H9 (cell line): Measurements from ENCODE around the gene MAP2K7. TPM values are rescaled to one million over a fixed set of nuclear protein-coding genes. Genes with fewer than 3 reads are reported as not detected.

Experiments used
- DNase-seq: peaks from one replicate; pipeline ENCODE4 v3.0.0-alpha.2; 2017
- H2AFZ ChIP-seq: one replicate; pipeline ENCODE4 v1.6.1; 2013; ENCODE audit warnings: mild to moderate bottlenecking, low read length, control low read depth, moderate library complexity
- H2AK5ac ChIP-seq: 2 replicates; pipeline ENCODE4 v1.6.1; 2013; ENCODE audit warnings: low read length, control low read depth, mixed read lengths; ENCODE audit not compliant: insufficient read length
- H2BK120ac ChIP-seq: one replicate; pipeline ENCODE4 v1.6.1; 2013; ENCODE audit warnings: low read depth, mild to moderate bottlenecking, low read length, control low read depth, inconsistent platforms; ENCODE audit not compliant: poor library complexity, severe bottlenecking
- H2BK12ac ChIP-seq: 2 replicates; pipeline ENCODE4 v1.6.1; 2013; ENCODE audit warnings: low read length, control low read depth, mixed read lengths, low read depth; ENCODE audit not compliant: insufficient read length
- H2BK15ac ChIP-seq: 2 replicates; pipeline ENCODE4 v1.6.1; 2013; ENCODE audit warnings: low read depth, low read length, control low read depth
- H2BK20ac ChIP-seq: one replicate; pipeline ENCODE4 v1.6.1; 2013; ENCODE audit warnings: low read depth, mild to moderate bottlenecking, low read length, control low read depth, inconsistent platforms; ENCODE audit not compliant: poor library complexity, severe bottlenecking
- H2BK5ac ChIP-seq: 2 replicates; pipeline ENCODE4 v1.6.1; 2013; ENCODE audit warnings: low read length, control low read depth, mixed read lengths; ENCODE audit not compliant: insufficient read length
- H3K14ac ChIP-seq: 2 replicates; pipeline ENCODE4 v1.6.1; 2013; ENCODE audit warnings: low read length, control low read depth; ENCODE audit not compliant: insufficient read depth
- H3K18ac ChIP-seq: 2 replicates; pipeline ENCODE4 v1.6.1; 2013; ENCODE audit warnings: low read depth, mild to moderate bottlenecking, mixed read lengths, low read length, control low read depth; ENCODE audit not compliant: insufficient read length
- H3K23ac ChIP-seq: 2 replicates; pipeline ENCODE4 v1.6.1; 2013; ENCODE audit warnings: low read length, control low read depth, mixed read lengths, low read depth; ENCODE audit not compliant: insufficient read length
- H3K23me2 ChIP-seq: 2 replicates; pipeline ENCODE4 v1.6.1; 2013; ENCODE audit warnings: low read depth, mild to moderate bottlenecking, mixed read lengths, low read length, control low read depth; ENCODE audit not compliant: insufficient read length, poor library complexity, severe bottlenecking
- H3K27ac ChIP-seq: 2 replicates; pipeline ENCODE4 v1.5.1; 2013; ENCODE audit warnings: low read length, control low read depth, mixed read lengths, low read depth; ENCODE audit not compliant: insufficient read length
- H3K27me3 ChIP-seq: 2 replicates; pipeline ENCODE4 v1.6.1; 2013; ENCODE audit warnings: low read length, control low read depth, inconsistent platforms; ENCODE audit not compliant: insufficient read depth
- H3K4ac ChIP-seq: 2 replicates; pipeline ENCODE4 v1.6.1; 2013; ENCODE audit warnings: low read depth, mild to moderate bottlenecking, control low read depth, inconsistent platforms, low read length, moderate library complexity
- H3K4me1 ChIP-seq: 2 replicates; pipeline ENCODE4 v1.6.1; 2013; ENCODE audit warnings: low read length, control low read depth, inconsistent platforms; ENCODE audit not compliant: insufficient read depth
- H3K4me2 ChIP-seq: 2 replicates; pipeline ENCODE4 v1.6.1; 2013; ENCODE audit warnings: low read length, control low read depth, mixed read lengths; ENCODE audit not compliant: insufficient read length, insufficient read depth
- H3K56ac ChIP-seq: 2 replicates; pipeline ENCODE4 v1.6.1; 2013; ENCODE audit warnings: low read depth, mild to moderate bottlenecking, mixed read lengths, low read length, control low read depth; ENCODE audit not compliant: insufficient read length
- H3K79me1 ChIP-seq: 2 replicates; pipeline ENCODE4 v1.6.1; 2013; ENCODE audit warnings: low read depth, mild to moderate bottlenecking, moderate library complexity, low read length, control low read depth, inconsistent platforms; ENCODE audit not compliant: insufficient read depth, poor library complexity, severe bottlenecking
- H3K79me2 ChIP-seq: 2 replicates; pipeline ENCODE4 v1.6.1; 2013; ENCODE audit warnings: low read length, control low read depth, inconsistent platforms; ENCODE audit not compliant: insufficient read depth
- H3K9ac ChIP-seq: 2 replicates; pipeline ENCODE4 v1.6.1; 2013; ENCODE audit warnings: low read length, control low read depth, mixed read lengths; ENCODE audit not compliant: insufficient read length; ENCODE audit errors: extremely low read depth
- H3K9me3 ChIP-seq: one replicate; pipeline ENCODE4 v1.6.1; 2013; ENCODE audit warnings: low read depth, low read length, inconsistent platforms; ENCODE audit not compliant: control insufficient read depth
- H3T11ph ChIP-seq: one replicate; pipeline ENCODE4 v1.6.1; 2013; ENCODE audit warnings: mild to moderate bottlenecking, low read length, control low read depth, inconsistent platforms
- H4K20me1 ChIP-seq: one replicate; pipeline ENCODE4 v1.6.1; 2013; ENCODE audit not compliant: control insufficient read depth, insufficient read length, insufficient read depth
- H4K5ac ChIP-seq: 2 replicates; pipeline ENCODE4 v1.6.1; 2013; ENCODE audit warnings: low read depth, mild to moderate bottlenecking, mixed read lengths, low read length, control low read depth; ENCODE audit not compliant: insufficient read length
- H4K8ac ChIP-seq: replicated peaks from 2 replicates; pipeline ENCODE4 v1.6.1; 2013; ENCODE audit warnings: low read length, control low read depth, mixed read lengths, low read depth; ENCODE audit not compliant: insufficient read length
- H4K91ac ChIP-seq: 2 replicates; pipeline ENCODE4 v1.6.1; 2013; ENCODE audit warnings: low read depth, mild to moderate bottlenecking, moderate library complexity, mixed read lengths, low read length, control low read depth; ENCODE audit not compliant: insufficient read length
- H3K27ac Mint-ChIP-seq, 3 experiments: 2 replicates in 2 of 3; 3 replicates in 1 of 3; pipeline ENCODE4 v1.8.0; 2020 to 2021; ENCODE audit warnings: mixed read lengths in 3 of 3, mild to moderate bottlenecking in 1 of 3, moderate library complexity in 1 of 3
- H3K27me3 Mint-ChIP-seq: 2 replicates; pipeline ENCODE4 v1.8.0; 2021; ENCODE audit warnings: low read depth, mild to moderate bottlenecking, moderate library complexity, mixed read lengths
- H3K36me3 Mint-ChIP-seq, 3 experiments: 2 replicates in 2 of 3; 3 replicates in 1 of 3; pipeline ENCODE4 v1.8.0; 2020 to 2021; ENCODE audit warnings: low read depth in 3 of 3, mixed read lengths in 3 of 3; ENCODE audit not compliant: insufficient read depth in 1 of 3
- H3K4me1 Mint-ChIP-seq, 2 experiments: 2 replicates each; pipeline ENCODE4 v1.8.0; 2020; ENCODE audit warnings: mixed read lengths in 2 of 2
- H3K4me3 Mint-ChIP-seq, 2 experiments: 2 replicates in 1 of 2; 3 replicates in 1 of 2; pipeline ENCODE4 v1.8.0; 2020 to 2021; ENCODE audit warnings: mild to moderate bottlenecking in 2 of 2, mixed read lengths in 2 of 2, moderate library complexity in 1 of 2
- H3K9me3 Mint-ChIP-seq, 2 experiments: 2 replicates in 1 of 2; 3 replicates in 1 of 2; pipeline ENCODE4 v1.8.0; 2020; ENCODE audit warnings: mild to moderate bottlenecking in 2 of 2, mixed read lengths in 2 of 2, moderate library complexity in 1 of 2
- WGBS: extraction: QIAGEN DNeasy Blood & Tissue Kit; methylation state at CpG from one replicate; pipeline ENCODE4 v1.1.7; 2013; ENCODE audit warnings: missing lambda C conversion rate, low lambda C conversion rate, mixed read lengths; ENCODE audit not compliant: insufficient read length; ENCODE audit errors: extremely low coverage; 5-methylcytosine and 5-hydroxymethylcytosine counted together
- total RNA-seq: library from RNA; stranded (reverse); gene quantifications from 2 replicates; pipeline ENCODE4 v1.2.1, GENCODE V29; 2021
- TF ChIP-seq, protein P1 (sequence below): fragments of 200-600 bp; sonication (generic); conservative IDR thresholded peaks from 3 replicates; pipeline ENCODE4 v1.8.0; 2021; ENCODE audit warnings: antibody characterized with exemption, mild to moderate bottlenecking

The MAP2K7 gene
- total RNA-seq, 1 experiment from 2014 or later: 48.1 TPM

DNA sequence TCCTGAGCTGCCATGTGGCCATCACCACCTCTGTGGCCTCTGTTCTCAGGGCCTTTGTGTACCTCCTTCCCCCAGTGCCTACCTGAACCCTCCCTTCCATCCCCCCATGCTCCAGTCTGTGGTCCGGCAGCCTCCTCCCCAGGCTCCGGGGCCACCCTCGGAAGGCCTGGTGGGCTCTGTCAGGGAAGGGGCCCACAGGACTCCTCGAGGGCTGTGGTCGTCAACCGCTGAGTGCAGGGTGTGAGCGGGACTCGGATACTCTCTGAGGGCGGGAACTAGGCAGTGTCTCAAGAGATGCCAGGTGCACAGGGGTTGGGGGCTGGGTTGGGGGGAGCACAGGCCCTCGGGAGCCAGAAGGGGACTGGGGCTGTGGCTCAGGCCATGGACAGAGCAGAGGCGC lies 3.9 kb downstream of the MAP2K7 start:
- H3K4me3 Mint-ChIP-seq: no peak overlapping the region
- WGBS: no CpG with 5 or more reads among the region's 11 CpGs
- H3K4me1 Mint-ChIP-seq: peaks cover 13 to 19% of the 10 kb centered on the region in 2 experiments
- H3K56ac ChIP-seq: no peak overlapping the region
- no peak overlapping the region for H4K8ac ChIP-seq
- H2BK15ac ChIP-seq: no peak overlapping the region
- H4K5ac ChIP-seq: no peak overlapping the region
- no peak overlapping the region for H4K91ac ChIP-seq
- H3K4me1 ChIP-seq: 0 out of 2 replicates have a peak, but pooled peaks cover 4% of the 10 kb centered on the region
- H3K18ac ChIP-seq: no peak overlapping the region
- no peak overlapping the region for H2BK5ac ChIP-seq
- no peak overlapping the region for H2AK5ac ChIP-seq
- TF ChIP-seq, protein P1, sequence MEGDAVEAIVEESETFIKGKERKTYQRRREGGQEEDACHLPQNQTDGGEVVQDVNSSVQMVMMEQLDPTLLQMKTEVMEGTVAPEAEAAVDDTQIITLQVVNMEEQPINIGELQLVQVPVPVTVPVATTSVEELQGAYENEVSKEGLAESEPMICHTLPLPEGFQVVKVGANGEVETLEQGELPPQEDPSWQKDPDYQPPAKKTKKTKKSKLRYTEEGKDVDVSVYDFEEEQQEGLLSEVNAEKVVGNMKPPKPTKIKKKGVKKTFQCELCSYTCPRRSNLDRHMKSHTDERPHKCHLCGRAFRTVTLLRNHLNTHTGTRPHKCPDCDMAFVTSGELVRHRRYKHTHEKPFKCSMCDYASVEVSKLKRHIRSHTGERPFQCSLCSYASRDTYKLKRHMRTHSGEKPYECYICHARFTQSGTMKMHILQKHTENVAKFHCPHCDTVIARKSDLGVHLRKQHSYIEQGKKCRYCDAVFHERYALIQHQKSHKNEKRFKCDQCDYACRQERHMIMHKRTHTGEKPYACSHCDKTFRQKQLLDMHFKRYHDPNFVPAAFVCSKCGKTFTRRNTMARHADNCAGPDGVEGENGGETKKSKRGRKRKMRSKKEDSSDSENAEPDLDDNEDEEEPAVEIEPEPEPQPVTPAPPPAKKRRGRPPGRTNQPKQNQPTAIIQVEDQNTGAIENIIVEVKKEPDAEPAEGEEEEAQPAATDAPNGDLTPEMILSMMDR: no peak
- H3K36me3 Mint-ChIP-seq: peaks cover 14 to 33% (median 29%) of the 10 kb centered on the region in 3 experiments
- H3K27ac Mint-ChIP-seq: no peak overlapping the region; a peak in 1 of 7 replicates
- no peak overlapping the region for H3K9ac ChIP-seq
- no peak overlapping the region for H3K27ac ChIP-seq
- H4K20me1 ChIP-seq: no peaks in the 10 kb centered on the region
- H3K27me3 Mint-ChIP-seq: peaks cover 3% of the 10 kb centered on the region
- H3K9me3 Mint-ChIP-seq: no peaks in the 10 kb centered on the region; a peak in 3 of 5 replicates
- H3K4me2 ChIP-seq: no peak overlapping the region
- peaks cover 17% of the 10 kb centered on the region for H3K23me2 ChIP-seq
- no peaks in the 10 kb centered on the region for H3K27me3 ChIP-seq
- H3K23ac ChIP-seq: no peak overlapping the region
- H2AFZ ChIP-seq: no peak overlapping the region
- peaks cover 6% of the 10 kb centered on the region; the same call in 1 of the 2 replicates for H3K79me2 ChIP-seq
- no peak overlapping the region for H3K4ac ChIP-seq
- no peak overlapping the region for H3K14ac ChIP-seq
- no peak overlapping the region for H3T11ph ChIP-seq
- no peak overlapping the region for H2BK120ac ChIP-seq
- no peaks in the 10 kb centered on the region for H3K9me3 ChIP-seq
- no peak for DNase-seq
- H2BK20ac ChIP-seq: no peak overlapping the region
- no peak overlapping the region for H2BK12ac ChIP-seq
- no peaks in the 10 kb centered on the region for H3K79me1 ChIP-seq
